GM19239 (cell line): ENCODE results near the gene TTC7B.

ENCODE experiments used
- DNase-seq: peaks from one replicate; pipeline ENCODE4 v3.0.0; 2011; ENCODE audit warnings: low spot score; ENCODE audit not compliant: insufficient read length
- FAIRE-seq: peaks from 2 replicates; lab custom pipeline; 2011; peaks lifted over from hg19 to GRCh38; lab: Jason Lieb, UNC

The TTC7B gene

DNA sequence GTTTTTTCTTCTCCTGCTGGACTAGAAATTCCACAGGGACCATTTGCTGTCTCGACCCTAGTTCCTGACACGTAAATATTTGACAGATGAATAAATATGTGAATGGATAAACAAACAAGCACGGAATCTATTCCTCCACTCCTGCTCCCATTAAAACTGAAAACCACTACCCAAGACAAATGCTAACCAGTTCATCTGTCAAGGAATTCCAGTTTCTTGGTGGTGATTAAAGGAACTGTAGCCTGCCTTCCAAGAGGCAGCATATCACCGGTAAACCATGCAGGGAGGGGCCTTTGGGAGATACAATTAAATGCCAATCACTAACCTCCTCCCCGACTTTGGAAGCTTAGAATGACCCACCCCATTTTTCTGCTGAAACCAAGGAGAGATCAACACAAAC, 95.4 kb downstream of the TTC7B start:
- FAIRE-seq (no peak), DNase-seq (no peak)

DNA sequence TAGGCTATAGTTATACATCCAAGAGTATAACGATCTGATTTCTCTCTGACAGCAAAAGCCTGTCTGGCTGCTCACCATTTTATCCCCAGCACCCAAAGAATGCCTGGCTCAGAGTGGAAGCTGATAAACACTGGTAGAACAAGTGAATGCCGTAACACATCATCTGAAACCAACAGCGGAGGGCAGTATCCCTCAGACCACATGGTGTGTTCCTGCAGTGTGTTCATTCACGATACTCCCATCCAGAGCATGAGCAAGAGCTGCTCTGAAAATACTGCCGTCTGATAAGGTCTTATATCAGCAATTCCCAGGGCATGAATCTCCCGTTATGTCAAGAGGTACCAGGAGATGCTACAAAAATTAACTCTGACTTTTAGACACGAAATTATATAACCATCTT, 95.9 kb downstream of the TTC7B start:
- FAIRE-seq = no peak
- DNase-seq = no peak

DNA sequence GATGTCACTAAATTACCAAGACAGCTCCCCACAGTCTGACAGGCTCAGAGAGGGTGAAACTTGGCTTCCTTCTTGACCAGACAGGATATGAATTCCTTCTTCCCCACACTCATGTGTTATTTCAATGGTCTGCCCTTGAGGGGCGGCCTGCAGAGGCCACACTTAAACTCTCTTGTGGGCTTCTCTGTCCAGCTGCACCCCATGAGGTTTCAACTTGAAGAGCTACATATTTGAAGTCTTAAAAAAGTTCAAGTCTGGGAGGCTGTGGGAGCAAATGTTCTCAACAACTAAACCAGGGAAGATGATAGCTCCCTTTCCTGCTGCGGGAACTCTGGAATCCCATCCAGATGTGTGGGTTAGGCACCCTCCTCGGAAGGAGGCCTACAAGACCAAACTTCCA, 98.3 kb downstream of the TTC7B start:
- DNase-seq (no peak), FAIRE-seq (no peak)

DNA sequence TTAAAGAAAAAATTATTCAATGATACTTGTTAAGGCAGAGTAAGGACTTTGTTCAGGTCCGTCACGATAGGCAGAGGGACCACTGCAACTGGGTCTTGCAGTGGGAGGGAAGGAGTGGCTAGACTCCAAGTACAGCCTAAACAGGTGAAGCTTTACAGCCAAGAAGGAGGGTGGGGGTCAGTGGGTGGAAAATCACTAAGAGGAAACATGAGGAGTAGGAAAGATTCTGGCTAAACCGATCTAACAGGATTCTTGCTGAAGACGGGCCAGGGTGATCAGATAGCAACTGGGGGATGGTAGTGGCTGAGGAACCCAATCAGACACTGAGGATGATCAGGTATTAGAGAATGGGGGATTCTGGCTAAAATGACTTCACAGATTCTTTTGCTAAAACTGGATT, 100.2 kb downstream of the TTC7B start:
- no peak for DNase-seq
- FAIRE-seq = no peak

DNA sequence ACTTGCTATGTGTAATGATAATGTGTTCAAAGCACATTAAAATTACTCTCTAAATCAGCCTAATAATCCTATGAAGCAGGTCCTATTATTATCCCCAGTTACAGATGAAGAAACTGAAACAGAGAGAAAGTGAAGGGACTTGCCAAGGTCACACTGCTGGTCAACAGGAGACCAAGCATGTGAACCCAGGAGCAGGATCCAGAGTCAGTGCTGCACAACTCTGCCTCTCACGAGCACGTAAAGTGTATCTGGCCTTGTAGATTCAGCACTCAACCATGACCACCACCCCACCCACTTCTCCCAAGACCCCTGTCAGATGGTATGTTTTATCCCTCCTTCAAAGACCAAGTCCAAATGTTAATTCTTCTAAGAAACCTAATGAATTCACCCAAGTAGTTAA, 100.7 kb downstream of the TTC7B start:
- no peak for DNase-seq
- FAIRE-seq = no peak

DNA sequence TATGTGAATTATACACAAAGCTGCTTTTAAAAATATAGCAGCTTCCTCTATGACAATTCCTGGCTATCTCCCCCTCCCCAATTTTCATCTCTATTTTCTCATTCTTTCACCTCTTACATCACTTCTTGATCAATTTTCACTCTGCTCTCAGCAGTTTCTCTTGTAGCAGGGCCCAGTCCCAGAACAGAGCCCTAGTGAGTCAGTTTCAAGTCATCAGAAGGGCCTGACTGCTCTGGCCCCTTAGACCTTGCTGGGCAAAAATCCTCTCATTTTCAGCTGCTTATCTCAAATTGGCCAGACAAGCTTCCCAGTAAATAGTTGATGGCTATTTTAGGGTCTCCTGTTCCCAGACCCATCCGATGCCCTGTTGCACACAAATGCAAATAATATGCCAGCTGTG, 101.4 kb downstream of the TTC7B start:
- no peak for DNase-seq

DNA sequence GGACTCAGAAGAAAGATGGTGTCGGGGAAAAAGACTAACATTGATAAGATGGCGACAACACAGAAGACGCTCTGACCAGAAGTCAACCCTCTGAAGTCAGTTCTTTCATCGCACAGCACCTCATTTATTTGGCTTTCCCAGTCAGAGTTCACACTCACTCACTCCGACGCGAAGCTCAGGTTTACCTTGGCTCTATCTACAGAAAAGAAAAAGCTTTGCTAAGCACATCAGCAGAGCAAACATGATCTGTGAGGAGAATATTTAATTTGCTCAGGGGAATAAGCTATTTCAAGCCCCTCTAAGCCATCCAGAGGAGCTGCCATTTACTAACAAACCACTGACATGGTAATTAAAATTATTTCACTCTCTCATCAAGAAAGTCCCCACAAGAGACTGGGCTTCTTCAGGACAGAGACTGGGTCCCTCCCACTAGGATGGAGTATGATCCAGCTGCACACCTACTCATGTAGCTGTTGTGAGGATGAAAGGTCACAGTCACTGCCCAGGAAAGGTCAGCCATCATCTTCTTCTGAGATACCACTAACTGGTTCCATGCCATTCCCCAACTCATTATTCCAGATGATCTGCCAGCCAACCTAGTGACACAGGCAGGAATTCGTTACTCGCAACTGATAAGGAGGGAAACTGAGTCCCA, 111.4 kb downstream of the TTC7B start:
- DNase-seq (no peak), FAIRE-seq (no peak)

More for the DNA sequence above, 101.4 kb downstream of the TTC7B start:
- FAIRE-seq = no peak

DNA sequence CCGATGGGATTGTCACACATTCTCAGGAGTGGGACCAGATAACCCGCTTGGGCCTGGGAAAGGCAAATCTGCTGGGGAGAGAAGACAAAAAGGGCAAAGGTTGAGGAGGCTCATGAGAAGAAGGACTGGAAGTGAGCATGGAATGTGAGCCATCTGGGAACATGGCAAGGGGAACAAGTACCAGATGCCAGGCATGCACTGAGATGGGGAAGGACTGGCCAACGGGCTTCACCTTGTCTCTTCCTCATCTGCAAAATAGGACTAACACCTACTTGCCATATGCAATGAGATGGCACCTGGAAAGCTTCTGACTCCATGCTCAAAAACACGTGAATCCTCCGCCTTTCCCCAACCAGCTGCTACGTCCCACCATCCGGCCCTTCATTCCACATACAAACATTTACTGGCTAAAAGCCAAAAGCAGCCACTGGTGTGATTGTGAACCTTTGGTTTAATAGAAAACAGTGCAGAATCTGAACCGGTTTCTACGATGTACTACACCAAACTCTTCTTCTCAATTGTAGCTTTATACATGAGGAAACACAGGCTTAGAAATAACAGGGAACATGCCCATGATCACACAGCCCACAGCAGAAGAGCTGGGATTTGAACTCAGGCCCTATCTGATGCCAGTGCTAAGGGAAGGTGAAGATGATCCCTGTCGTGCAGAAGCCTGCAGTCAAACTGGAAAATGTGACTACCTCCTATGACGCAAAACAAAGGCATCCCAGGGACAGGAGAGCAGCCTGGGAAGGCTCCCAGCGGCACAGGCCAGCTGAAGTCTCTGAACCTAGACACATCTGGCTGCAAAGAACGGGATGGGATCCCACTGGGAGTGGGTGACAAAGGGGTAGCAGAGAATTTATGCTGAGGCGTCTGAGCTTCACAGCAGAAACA, 112.1 kb downstream of the TTC7B start:
- DNase-seq (no peak), FAIRE-seq (no peak)

DNA sequence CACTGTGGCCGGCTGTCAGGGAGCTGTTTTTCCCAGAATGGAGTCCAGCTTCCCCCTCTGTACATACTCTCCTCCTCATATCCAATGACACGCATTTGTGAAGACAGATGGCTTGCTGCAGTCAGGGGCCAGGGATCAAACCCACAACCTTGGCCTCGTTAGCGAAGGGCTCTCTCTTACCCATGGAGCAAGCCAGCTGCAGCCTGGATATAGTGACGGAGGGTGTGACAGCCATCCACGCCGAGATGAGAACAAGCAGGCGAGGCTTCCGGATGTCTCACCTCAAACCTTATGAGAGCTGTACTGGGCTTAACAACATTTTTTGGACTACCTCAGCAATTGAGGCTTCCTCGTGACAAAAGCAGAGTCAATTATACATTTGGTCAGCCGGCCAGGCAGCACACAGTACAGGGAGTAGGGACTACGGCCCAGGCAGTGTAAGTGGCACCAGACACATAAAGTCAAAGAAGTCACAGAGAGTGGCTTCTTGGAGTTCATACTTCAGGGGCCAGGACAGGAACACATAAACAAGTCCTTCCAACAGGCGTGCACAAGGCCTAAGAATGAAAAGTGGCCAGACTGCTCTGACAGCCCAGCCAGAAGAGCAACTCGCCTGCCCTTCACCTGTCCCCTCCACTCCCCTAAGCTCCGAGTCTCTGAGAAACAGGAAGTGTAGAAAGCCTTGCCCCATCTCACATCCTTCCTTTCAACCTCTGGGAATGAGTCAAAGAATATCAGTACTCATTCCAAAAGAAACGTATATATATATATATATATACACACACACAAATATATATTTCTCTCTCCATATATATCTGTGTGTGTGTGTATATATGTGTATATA, 115.1 kb downstream of the TTC7B start:
- DNase-seq = no peak
- no peak for FAIRE-seq

DNA sequence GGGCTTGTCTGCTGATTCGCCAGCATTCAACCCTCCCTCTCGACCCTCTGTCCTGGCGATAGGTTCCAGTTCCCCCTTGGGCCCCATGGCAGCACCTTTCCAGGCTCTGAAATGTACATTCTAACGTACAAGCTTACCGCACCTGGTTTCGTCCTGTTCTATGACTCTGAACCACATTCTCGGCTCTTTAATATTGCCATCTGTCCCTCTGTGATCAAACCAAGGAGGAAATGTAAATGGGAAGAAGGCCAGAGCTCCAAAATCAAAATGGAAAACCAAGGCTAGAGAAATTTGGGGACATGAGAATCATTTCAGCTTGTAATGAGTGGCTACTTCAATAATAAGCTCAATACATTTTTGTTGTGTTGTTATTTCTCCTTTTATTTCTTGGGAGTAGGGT, 117.2 kb downstream of the TTC7B start:
- no peak for FAIRE-seq
- DNase-seq = no peak

DNA sequence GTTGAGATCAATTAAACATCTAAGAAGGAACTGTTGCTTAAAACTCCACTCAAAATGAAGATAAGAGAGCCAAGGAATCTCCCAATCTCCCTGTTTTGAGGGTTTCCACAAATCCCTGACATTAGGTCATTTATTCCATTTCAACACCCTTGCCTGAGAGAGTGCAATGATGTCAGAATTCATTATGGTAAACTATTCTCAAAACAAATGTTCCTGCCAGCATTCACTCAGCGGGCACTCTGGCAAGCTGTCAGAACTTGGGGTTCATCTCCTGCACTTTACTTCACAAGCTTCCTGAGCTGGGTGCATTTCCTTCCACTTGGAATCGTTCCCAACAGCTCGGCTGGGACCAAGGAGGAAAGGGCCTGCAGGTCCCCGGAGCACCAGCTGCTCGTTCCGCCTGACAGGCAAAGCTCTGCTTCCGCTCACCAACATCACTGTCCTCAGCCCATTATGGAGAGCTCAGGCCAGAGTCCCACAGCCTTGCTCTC, 117.8 kb downstream of the TTC7B start:
- no peak for DNase-seq
- FAIRE-seq = no peak

DNA sequence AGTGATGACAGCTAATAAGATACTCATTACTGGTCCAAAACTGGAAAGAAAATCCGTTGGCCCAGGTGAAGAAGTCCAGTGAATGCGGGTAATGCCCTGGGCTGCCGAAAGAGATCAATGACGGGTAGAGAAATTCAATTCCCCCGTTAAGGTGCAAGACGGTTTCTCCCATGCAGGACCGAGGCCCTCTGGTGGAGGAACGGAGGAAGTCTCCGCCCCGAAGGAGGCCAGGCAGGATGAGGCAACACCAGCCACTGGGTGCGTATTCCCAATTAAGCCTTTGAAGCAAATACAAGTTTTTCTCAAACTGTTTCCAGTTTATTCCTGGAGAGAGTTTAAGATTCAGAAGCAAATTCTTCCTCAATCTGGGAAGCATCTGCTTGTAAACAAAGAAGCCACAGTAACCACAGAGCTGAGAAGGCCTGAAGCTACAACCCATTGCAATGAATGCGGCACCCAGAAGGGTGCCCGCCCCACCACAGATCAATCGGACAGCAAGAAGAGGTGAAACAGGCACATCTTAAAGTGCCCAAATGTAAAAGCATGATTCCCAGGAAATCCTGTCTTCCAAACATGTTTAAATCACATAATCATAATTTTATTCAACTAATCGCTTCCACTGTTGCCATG, 118.5 kb downstream of the TTC7B start:
- FAIRE-seq (peak; percentile 67), DNase-seq (peak; percentile 56)

DNA sequence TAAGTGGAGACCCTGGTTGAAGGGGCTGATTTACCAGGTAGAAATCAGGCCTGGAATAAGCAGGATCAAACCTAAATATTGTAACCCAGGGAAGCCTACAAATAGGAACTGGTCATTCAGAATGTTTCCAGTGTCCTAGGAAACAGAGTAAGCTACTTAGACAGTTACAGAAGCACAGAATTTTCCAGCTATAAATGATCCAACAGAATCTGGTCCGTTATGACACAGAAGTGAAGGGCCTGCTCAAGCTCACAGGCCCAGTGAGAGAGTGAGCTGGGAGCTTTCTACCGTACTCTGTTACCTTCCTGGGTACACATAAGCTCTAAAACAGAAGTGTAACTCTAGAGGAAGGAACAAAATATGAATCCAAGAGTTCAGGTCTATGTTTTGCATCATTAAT, 119.1 kb downstream of the TTC7B start:
- FAIRE-seq = peak; percentile 8

DNA sequence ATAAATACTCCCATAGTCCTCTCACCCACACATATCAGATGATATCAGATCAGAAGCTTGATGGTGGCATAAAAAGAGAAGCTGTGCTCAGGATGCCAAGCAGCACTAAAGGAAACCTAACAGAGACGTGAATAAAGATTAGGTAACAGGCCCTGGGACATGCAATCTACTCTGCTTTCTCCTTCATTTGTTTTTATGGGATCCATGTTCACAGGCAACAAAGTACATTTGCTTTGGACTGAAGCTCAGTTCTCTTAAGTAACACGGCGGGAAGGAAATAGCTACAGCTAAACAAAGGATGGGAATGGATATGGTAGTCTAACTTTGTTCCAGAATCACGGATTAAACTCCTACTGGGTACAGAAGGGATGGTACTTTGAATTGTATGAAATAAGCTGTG, 119.5 kb downstream of the TTC7B start:
- no peak for FAIRE-seq
- DNase-seq = no peak

More for the DNA sequence above, 119.1 kb downstream of the TTC7B start:
- DNase-seq = no peak

DNA sequence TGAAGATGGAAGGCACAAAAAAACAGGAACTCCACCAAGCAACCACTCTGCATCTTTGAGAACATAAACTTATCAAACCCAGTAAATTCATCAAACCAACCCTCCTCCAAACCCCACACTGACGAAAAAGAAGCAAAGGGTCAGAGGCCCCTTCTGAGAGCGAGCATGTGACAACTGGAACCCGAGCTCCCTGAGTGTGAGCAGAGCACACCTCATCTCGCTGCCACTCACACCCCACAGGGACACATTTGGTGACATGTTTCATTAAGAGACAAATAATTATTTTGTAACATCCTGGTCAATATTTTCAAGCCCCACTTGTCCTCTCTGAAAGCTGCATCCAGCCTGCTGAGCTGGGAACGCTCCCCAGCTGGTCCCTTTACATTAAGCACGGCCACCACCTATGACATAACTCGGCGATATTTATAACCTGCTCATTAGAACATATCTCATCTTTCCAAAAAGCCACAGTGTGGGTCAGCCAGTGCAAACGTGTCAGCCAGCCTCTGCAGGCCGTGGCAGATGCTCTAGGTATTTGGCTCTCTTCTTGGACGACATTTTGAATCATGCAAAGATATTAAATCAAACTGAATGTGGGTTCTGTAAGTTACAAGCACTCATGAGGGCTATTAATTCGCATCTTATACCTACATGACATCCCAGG, 120.1 kb downstream of the TTC7B start:
- DNase-seq = no peak
- FAIRE-seq = no peak

DNA sequence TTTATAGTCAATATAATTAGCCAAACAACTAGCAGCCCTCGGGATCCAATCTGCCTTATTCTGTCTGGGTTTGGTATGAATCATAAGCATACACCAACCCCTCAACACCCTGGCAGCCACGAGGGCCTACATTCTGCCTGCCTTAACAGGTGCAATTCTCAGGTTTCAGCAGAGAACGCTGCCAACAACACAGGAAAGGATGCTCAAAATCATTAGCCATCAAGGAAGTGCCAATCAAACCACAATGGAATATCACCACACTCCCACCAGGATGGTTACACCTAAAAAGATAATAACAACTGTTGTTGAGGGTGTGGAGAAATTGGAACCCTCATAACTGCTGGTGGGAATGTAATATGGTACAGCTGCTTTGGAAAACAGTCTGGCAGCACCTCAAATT, 122.8 kb downstream of the TTC7B start:
- DNase-seq (no peak), FAIRE-seq (no peak)

DNA sequence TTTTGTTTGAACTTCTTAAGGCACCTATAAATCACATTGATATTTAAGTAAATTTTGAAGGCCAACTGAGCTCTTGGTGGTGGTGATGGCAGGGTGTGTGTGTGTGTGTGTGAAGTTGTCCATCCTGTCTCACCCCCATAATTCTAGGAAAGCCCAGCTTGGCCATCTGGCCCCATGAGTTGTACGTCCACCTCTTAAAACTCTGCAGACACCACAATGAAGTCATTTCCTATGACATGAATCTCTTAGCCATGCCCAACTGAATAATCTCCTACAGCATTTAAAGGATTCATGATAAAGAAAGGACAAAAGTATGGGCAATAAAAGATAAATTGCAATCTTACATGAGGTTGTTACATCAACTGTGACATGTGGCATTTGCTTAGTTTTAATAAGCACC, 123.4 kb downstream of the TTC7B start:
- DNase-seq = no peak
- no peak for FAIRE-seq

DNA sequence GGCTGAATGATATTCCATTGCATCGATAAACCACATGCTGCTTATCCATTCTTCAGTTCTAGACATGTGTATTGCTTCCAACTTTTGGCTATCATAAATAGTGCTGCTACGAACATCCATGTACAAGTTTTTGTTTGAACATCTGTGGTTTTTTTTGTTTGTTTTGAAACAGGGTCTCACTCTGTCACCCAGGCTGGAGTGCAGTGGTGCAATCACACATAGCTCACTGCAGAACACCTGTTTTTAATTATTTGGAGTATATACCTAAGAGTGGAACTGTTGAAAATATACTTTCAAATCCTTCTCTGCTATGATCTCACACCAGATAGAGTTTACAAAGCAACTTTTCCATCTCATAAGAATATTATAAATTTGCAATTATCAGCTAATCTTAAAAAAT, 124.2 kb downstream of the TTC7B start:
- FAIRE-seq (no peak), DNase-seq (no peak)

DNA sequence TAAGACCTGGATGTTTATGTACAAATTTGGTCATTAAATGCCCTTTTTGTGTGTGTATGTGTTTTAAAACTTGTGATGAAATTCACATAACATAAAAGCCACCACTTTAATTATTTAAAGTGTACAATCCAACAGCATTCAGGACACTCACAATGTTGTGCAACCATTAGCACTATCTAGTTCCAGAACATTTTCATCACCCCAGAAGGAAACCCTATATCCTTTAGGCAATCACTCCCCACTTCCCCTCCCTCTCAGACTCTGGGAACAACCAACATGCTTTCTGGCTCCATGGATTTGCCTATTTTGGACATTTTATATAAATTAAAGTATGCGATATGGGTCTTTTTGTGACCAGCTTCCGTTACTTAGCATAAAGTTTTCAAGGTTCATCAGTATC, 124.6 kb downstream of the TTC7B start:
- no peak for FAIRE-seq

DNA sequence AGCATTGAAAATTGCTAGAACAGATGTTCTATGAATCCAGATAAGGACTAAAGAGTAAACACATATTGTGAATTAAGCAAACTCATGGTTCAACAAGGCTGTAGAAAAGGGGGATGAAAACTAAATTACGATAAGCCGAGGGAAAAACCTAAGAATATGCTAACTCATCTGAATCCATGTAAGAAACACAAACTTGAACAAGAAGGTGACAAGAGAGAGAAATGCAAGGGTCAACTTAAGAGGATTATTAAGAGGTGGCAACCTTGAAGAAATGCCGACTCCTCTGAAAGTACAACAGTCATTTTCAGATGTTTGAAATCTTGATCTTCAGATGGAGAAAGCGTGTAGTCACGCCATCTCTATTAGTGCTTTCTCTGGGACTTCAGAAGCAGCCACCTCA, 128.6 kb downstream of the TTC7B start:
- no peak for DNase-seq
- no peak for FAIRE-seq

More for the DNA sequence above, 124.6 kb downstream of the TTC7B start:
- no peak for DNase-seq
